ENCODE results near the gene NACA2.
"Not testable (repeated sequence)": the region's sequence is repeated elsewhere in the genome, so short reads cannot be mapped to it uniquely, and the experiment has no call there.

Gene NACA2

DNA sequence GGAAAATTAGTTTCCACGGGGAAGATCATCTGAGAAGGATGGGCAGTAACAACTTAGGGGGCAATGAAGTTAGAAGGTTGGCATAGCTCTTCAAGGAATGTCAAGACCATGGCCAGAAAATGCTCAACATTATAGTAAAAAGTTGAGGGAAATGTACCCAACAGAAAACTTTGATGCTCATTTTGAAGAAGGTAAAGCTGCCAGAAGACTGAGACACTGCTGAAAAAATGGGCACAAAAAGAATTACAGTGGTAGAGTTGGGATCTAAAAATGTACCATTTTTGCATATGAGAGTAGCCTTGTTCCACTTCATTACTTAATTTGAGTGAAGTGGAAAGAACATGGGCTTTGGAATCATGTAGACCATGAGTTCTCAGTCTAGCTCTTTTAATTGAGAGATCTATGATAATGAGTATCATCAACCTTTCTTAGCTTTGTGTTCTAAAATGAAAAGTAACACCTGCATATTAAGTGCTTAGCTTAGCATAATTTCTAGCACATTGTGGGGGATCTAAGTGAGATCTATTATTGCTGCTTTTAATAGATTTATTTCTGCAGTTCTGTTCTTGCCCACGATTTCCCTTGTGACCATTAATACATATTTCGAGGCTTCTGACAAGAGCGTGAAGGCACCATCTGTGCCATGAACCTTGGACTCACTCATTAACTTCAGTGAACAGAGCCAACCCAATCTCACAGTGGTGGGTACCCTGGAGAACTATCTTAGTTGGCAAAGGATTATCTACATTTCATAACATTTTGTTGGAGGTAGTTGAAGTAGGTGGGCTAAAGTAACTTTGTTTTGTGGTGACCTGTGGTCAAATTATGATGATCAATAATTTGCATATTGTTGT, 3.0 kb downstream of the NACA2 start:
- Histone ChIP-seq H3K4me2 (ENCODE audit: insufficient read depth, low read length) (no peak overlapping the region), H4K20me1 (ENCODE audit: insufficient read depth, low read length) (no peaks in the 10 kb centered on the region), H3K9me3 (ENCODE audit: insufficient read depth, low read length, severe bottlenecking) (no peaks in the 10 kb centered on the region), H3K27ac (ENCODE audit: low read length) (no peak overlapping the region), H3K4me3 (ENCODE audit: low read depth in 1 of 2, low read length in 2 of 2) (no peak overlapping the region), H3K4me1 (ENCODE audit: insufficient read depth, low read length) (no peaks in the 10 kb centered on the region), H3K27me3 (ENCODE audit: insufficient read depth, low read length, poor library complexity) (no peaks in the 10 kb centered on the region), H3K9ac (ENCODE audit: low read depth, low read length) (no peak overlapping the region), H3K36me3 (ENCODE audit: insufficient read depth, low read length) (no peaks in the 10 kb centered on the region), H3K79me2 (ENCODE audit: insufficient read depth, low read length) (no peaks in the 10 kb centered on the region), H2AFZ (ENCODE audit: low read depth, low read length) (no peak overlapping the region)
- ATAC-seq (ENCODE audit: insufficient read depth, low read depth), result no peak
- TF ChIP-seq EZH2 (IDR thresholded peaks at IDR 0.05; ENCODE audit: borderline replicate concordance, low read depth, low read length, severe bottlenecking), result no peak
- no peak for TF ChIP-seq CTCF (IDR thresholded peaks at IDR 0.05; ENCODE audit: borderline replicate concordance, extremely low read depth, low read length, poor library complexity, severe bottlenecking)
- DNase-seq, result no peak

DNA sequence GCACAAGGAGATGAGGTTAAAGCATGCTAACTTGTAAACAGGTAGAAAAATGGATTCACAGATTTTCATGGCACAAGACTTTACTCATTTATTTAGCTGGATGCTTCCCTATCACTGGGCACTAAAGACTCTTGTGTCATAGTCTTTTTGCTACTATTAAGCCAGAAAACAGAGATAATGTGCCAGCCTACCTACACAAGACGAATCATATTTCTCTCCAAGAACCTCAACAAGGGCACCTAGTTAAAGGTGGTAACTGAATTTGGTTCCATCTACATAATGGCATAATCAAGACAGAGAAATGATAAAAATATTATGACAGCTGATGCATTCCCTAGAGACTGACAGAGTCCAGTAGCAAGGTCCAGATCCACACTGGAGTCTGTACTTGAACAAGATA, 3.8 kb downstream of the NACA2 start:
- Histone ChIP-seq H2AFZ (ENCODE audit: low read depth, low read length) (no peak overlapping the region), H3K4me2 (ENCODE audit: insufficient read depth, low read length) (no peak overlapping the region), H3K27me3 (ENCODE audit: insufficient read depth, low read length, poor library complexity) (no peaks in the 10 kb centered on the region), H3K9me3 (ENCODE audit: insufficient read depth, low read length, severe bottlenecking) (no peaks in the 10 kb centered on the region), H3K36me3 (ENCODE audit: insufficient read depth, low read length) (no peaks in the 10 kb centered on the region), H4K20me1 (ENCODE audit: insufficient read depth, low read length) (no peaks in the 10 kb centered on the region), H3K4me1 (ENCODE audit: insufficient read depth, low read length) (no peaks in the 10 kb centered on the region), H3K9ac (ENCODE audit: low read depth, low read length) (no peak overlapping the region), H3K4me3 (ENCODE audit: low read depth in 1 of 2, low read length in 2 of 2) (no peak overlapping the region), H3K79me2 (ENCODE audit: insufficient read depth, low read length) (no peaks in the 10 kb centered on the region), H3K27ac (ENCODE audit: low read length) (no peak overlapping the region)
- no peak for DNase-seq
- no peak for ATAC-seq (ENCODE audit: insufficient read depth, low read depth)
- no peak for TF ChIP-seq CTCF (IDR thresholded peaks at IDR 0.05; ENCODE audit: borderline replicate concordance, extremely low read depth, low read length, poor library complexity, severe bottlenecking)
- TF ChIP-seq EZH2 (IDR thresholded peaks at IDR 0.05; ENCODE audit: borderline replicate concordance, low read depth, low read length, severe bottlenecking), result no peak

- not testable (repeated sequence) for H3K4me2 ChIP-seq (ENCODE audit: insufficient read depth, low read length); H3K79me2 ChIP-seq (ENCODE audit: insufficient read depth, low read length); ATAC-seq (ENCODE audit: insufficient read depth, low read depth); H3K9ac ChIP-seq (ENCODE audit: low read depth, low read length); H3K27me3 ChIP-seq (ENCODE audit: insufficient read depth, low read length, poor library complexity); H4K20me1 ChIP-seq (ENCODE audit: insufficient read depth, low read length); H3K36me3 ChIP-seq (ENCODE audit: insufficient read depth, low read length); DNase-seq; H3K27ac ChIP-seq (ENCODE audit: low read length); H2AFZ ChIP-seq (ENCODE audit: low read depth, low read length); H3K4me1 ChIP-seq (ENCODE audit: insufficient read depth, low read length); H3K4me3 ChIP-seq (ENCODE audit: low read depth in 1 of 2, low read length in 2 of 2); H3K9me3 ChIP-seq (ENCODE audit: insufficient read depth, low read length, severe bottlenecking)
Observed at GRCh38 chr17:61586622-61587021, 4.4 kb downstream of the NACA2 start.

GRCh38 chr17:61586031-61586566, 4.9 kb downstream of the NACA2 start:
- ATAC-seq (ENCODE audit: insufficient read depth, low read depth) (no peak), DNase-seq (no peak)
- H3K9me3 ChIP-seq (ENCODE audit: insufficient read depth, low read length, severe bottlenecking), result no peaks in the 10 kb centered on the region
- no peak overlapping the region for H2AFZ ChIP-seq (ENCODE audit: low read depth, low read length)
- no peak overlapping the region for H3K9ac ChIP-seq (ENCODE audit: low read depth, low read length)
- no peaks in the 10 kb centered on the region for H3K27me3 ChIP-seq (ENCODE audit: insufficient read depth, low read length, poor library complexity)
- no peak overlapping the region for H3K4me3 ChIP-seq (ENCODE audit: low read depth in 1 of 2, low read length in 2 of 2)
- H3K36me3 ChIP-seq (ENCODE audit: insufficient read depth, low read length), result no peaks in the 10 kb centered on the region
- no peaks in the 10 kb centered on the region for H3K79me2 ChIP-seq (ENCODE audit: insufficient read depth, low read length)
- no peak overlapping the region for H3K4me2 ChIP-seq (ENCODE audit: insufficient read depth, low read length)
- no peaks in the 10 kb centered on the region for H3K4me1 ChIP-seq (ENCODE audit: insufficient read depth, low read length)
- no peak for TF ChIP-seq CTCF (IDR thresholded peaks at IDR 0.05; ENCODE audit: borderline replicate concordance, extremely low read depth, low read length, poor library complexity, severe bottlenecking)
- TF ChIP-seq EZH2 (IDR thresholded peaks at IDR 0.05; ENCODE audit: borderline replicate concordance, low read depth, low read length, severe bottlenecking), result no peak
- H4K20me1 ChIP-seq (ENCODE audit: insufficient read depth, low read length), result no peaks in the 10 kb centered on the region
- no peak overlapping the region for H3K27ac ChIP-seq (ENCODE audit: low read length)

All from DND-41 (cell line).